Measurements from ENCODE around the gene RGS9BP.

The RGS9BP gene

DNA sequence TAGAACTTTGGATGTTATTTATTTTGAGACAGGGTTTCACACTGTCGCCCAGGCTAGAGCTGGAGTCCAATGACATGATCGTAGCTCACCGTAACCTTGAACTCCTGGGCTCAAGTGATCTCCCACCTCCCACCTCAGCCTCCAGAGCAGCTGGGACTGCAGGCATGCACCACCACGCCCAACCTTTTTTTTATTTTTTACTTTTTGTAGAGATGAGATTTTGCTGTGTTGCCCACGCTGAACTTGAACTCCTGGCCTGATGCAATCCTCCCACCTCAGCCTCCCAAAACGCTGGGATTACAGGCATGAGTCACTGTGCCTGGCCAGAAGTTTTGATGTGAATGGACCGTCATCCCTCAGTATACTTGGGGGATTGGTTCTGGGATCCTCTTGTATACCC, 14.3 kb upstream of the RGS9BP start:
- Histone ChIP-seq H3K9ac (ENCODE audit: low read depth, low read length, poor library complexity, severe bottlenecking) (no peak overlapping the region), H3K79me2 (ENCODE audit: insufficient read depth, low read length) (peaks cover 95% of the 10 kb centered on the region)
- TF ChIP-seq EZH2phosphoT487 (IDR thresholded peaks at IDR 0.05; ENCODE audit: borderline replicate concordance) = no peak
- TF ChIP-seq, protein P1, sequence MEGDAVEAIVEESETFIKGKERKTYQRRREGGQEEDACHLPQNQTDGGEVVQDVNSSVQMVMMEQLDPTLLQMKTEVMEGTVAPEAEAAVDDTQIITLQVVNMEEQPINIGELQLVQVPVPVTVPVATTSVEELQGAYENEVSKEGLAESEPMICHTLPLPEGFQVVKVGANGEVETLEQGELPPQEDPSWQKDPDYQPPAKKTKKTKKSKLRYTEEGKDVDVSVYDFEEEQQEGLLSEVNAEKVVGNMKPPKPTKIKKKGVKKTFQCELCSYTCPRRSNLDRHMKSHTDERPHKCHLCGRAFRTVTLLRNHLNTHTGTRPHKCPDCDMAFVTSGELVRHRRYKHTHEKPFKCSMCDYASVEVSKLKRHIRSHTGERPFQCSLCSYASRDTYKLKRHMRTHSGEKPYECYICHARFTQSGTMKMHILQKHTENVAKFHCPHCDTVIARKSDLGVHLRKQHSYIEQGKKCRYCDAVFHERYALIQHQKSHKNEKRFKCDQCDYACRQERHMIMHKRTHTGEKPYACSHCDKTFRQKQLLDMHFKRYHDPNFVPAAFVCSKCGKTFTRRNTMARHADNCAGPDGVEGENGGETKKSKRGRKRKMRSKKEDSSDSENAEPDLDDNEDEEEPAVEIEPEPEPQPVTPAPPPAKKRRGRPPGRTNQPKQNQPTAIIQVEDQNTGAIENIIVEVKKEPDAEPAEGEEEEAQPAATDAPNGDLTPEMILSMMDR (conservative IDR thresholded peaks at IDR 0.05; ENCODE audit: low read length) = no peak

DNA sequence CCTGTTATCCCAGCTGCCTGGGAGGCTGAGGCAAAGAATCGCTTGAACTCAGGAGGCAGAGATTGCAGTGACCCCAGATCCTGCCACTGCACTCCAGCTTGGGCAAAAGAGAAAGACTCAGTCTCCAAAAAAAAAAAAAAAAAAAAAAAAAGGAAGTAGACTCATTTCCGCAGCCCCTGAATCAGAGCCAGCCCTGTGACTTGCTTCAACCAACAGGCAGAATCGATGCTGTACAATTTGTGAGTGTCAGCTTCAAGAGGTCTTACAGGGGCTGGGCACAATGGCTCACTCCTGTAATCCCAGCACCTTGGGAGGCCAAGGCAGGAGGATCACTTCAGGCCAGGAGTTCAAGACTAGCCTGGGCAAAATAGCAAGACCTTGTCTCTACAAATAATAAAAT, 13.5 kb upstream of the RGS9BP start:
- Histone ChIP-seq H2AFZ (ENCODE audit: low read length) (no peak overlapping the region), H3K4me3 (ENCODE audit: low read length, poor library complexity, severe bottlenecking) (peak overlapping the region; percentile 33), H3K9me2 (replicated peaks; ENCODE audit: low read depth, low read length) (no peaks in the 10 kb centered on the region), H3K79me2 (ENCODE audit: insufficient read depth, low read length) (peaks cover 96% of the 10 kb centered on the region), H3K4me2 (ENCODE audit: low read depth, low read length, poor library complexity, severe bottlenecking) (peak overlapping the region; percentile 70), H3K9ac (ENCODE audit: low read depth, low read length, poor library complexity, severe bottlenecking) (peak overlapping the region; percentile 54), H3K4me1 (ENCODE audit: insufficient read depth, low read length, poor library complexity, severe bottlenecking) (peaks cover 43% of the 10 kb centered on the region), H3K27me3 (ENCODE audit: insufficient read depth, low read length, poor library complexity, severe bottlenecking) (no peaks in the 10 kb centered on the region), H4K20me1 (ENCODE audit: insufficient read depth, low read length, poor library complexity, severe bottlenecking) (peaks cover 82% of the 10 kb centered on the region), H3K36me3 (ENCODE audit: insufficient read depth, low read length) (peaks cover 45% of the 10 kb centered on the region; the same call in 1 of the 2 replicates), H3K9me3 (ENCODE audit: insufficient read depth, low read depth, low read length) (no peaks in the 10 kb centered on the region), H3F3A (ENCODE audit: low read depth) (peaks cover 3% of the 10 kb centered on the region)
- TF ChIP-seq, protein P1 (conservative IDR thresholded peaks at IDR 0.05; ENCODE audit: low read length) = no peak
- TF ChIP-seq EZH2phosphoT487 (IDR thresholded peaks at IDR 0.05; ENCODE audit: borderline replicate concordance) = no peak

More for the DNA sequence above, 14.3 kb upstream of the RGS9BP start:
- H4K20me1 ChIP-seq (ENCODE audit: insufficient read depth, low read length, poor library complexity, severe bottlenecking) = peaks cover 76% of the 10 kb centered on the region
- no peak overlapping the region for H3K4me2 ChIP-seq (ENCODE audit: low read depth, low read length, poor library complexity, severe bottlenecking)
- H2AFZ ChIP-seq (ENCODE audit: low read length) = no peak overlapping the region
- peaks cover 3% of the 10 kb centered on the region for H3F3A ChIP-seq (ENCODE audit: low read depth)
- no peaks in the 10 kb centered on the region for H3K9me3 ChIP-seq (ENCODE audit: insufficient read depth, low read depth, low read length)
- no peaks in the 10 kb centered on the region for H3K27me3 ChIP-seq (ENCODE audit: insufficient read depth, low read length, poor library complexity, severe bottlenecking)
- H3K9me2 ChIP-seq (replicated peaks; ENCODE audit: low read depth, low read length) = no peaks in the 10 kb centered on the region
- no peak overlapping the region for H3K4me3 ChIP-seq (ENCODE audit: low read length, poor library complexity, severe bottlenecking)
- H3K36me3 ChIP-seq (ENCODE audit: insufficient read depth, low read length) = peaks cover 46% of the 10 kb centered on the region; the same call in 1 of the 2 replicates
- H3K4me1 ChIP-seq (ENCODE audit: insufficient read depth, low read length, poor library complexity, severe bottlenecking) = peaks cover 38% of the 10 kb centered on the region

DNA sequence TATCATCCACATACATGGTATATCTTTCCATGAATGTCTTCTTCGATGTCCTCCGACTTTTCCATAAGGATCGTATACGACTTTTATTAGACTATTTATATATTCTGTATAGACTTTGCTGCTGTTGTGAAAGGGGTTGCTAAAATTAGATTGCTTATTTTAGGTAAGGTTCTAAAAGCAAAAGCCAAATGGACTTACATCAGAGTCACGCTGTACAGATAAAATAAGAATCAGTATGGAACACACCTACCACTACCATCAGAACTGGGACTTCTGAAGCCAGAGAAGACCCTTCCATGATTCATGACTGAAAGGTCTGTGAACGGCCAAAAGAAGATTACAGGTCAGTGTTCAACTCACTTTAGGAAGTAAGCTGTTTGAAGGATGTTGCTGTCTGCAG, 9.6 kb upstream of the RGS9BP start:
- no peaks in the 10 kb centered on the region for H3K9me2 ChIP-seq (replicated peaks; ENCODE audit: low read depth, low read length)
- no peak overlapping the region for H3K9ac ChIP-seq (ENCODE audit: low read depth, low read length, poor library complexity, severe bottlenecking)
- peaks cover 3% of the 10 kb centered on the region for H3F3A ChIP-seq (ENCODE audit: low read depth)
- no peaks in the 10 kb centered on the region for H3K27me3 ChIP-seq (ENCODE audit: insufficient read depth, low read length, poor library complexity, severe bottlenecking)
- H3K79me2 ChIP-seq (ENCODE audit: insufficient read depth, low read length) = peaks cover 99% of the 10 kb centered on the region
- peaks cover 68% of the 10 kb centered on the region for H3K4me1 ChIP-seq (ENCODE audit: insufficient read depth, low read length, poor library complexity, severe bottlenecking)
- H3K4me3 ChIP-seq (ENCODE audit: low read length, poor library complexity, severe bottlenecking) = no peak overlapping the region
- TF ChIP-seq, protein P1 (conservative IDR thresholded peaks at IDR 0.05; ENCODE audit: low read length) = no peak
- H4K20me1 ChIP-seq (ENCODE audit: insufficient read depth, low read length, poor library complexity, severe bottlenecking) = peaks cover 85% of the 10 kb centered on the region
- no peaks in the 10 kb centered on the region for H3K9me3 ChIP-seq (ENCODE audit: insufficient read depth, low read depth, low read length)
- H2AFZ ChIP-seq (ENCODE audit: low read length) = no peak overlapping the region
- peaks cover 19% of the 10 kb centered on the region; the same call in 1 of the 2 replicates for H3K36me3 ChIP-seq (ENCODE audit: insufficient read depth, low read length)
- H3K4me2 ChIP-seq (ENCODE audit: low read depth, low read length, poor library complexity, severe bottlenecking) = peak overlapping the region; percentile 11
